Vagina (tissue), 2 donors: ENCODE results near the gene MTA1. TPM values are rescaled to one million over a fixed set of nuclear protein-coding genes. Genes with fewer than 3 reads are reported as not detected.

ENCODE experiments used
- DNase-seq, 2 donors: peaks; one replicate each; pipeline ENCODE4 v3.0.0-alpha.2; 2017; ENCODE audit errors: extremely low spot score in 2 of 2
- H3K27ac ChIP-seq: fragments of 200-600 bp; sonication (generic); one replicate; pipeline ENCODE4 v1.5.1; 2019
- H3K27me3 ChIP-seq: fragments of 200-600 bp; sonication (generic); one replicate; pipeline ENCODE4 v1.5.1; 2019
- H3K36me3 ChIP-seq, 2 donors: fragments of 200-600 bp; sonication (generic); one replicate each; pipeline ENCODE4 v1.5.1; 2017 to 2019
- H3K4me1 ChIP-seq: fragments of 200-600 bp; sonication (generic); one replicate; pipeline ENCODE4 v1.5.1; 2019
- H3K4me3 ChIP-seq, 2 donors: fragments of 200-600 bp; sonication (generic); 1 replicate in 1 of 2; 2 replicates in 1 of 2; pipeline ENCODE4 v1.5.1; 2016 to 2019
- H3K9me3 ChIP-seq: fragments of 200-600 bp; sonication (generic); one replicate; pipeline ENCODE4 v1.5.1; 2019
- CTCF ChIP-seq, 3 experiments: fragments of 450-650 bp in 2 of 3; fragments of 200-600 bp in 1 of 3; sonication (generic) in 1 of 3; IDR thresholded peaks; one replicate each; pipeline ENCODE4 v1.5.1; 2017 to 2019; ENCODE audit warnings: antibody characterized with exemption in 3 of 3, mild to moderate bottlenecking in 2 of 3, moderate library complexity in 2 of 3
- POLR2A ChIP-seq, 2 donors: fragments of 450-650 bp; IDR thresholded peaks; one replicate each; pipeline ENCODE4 v1.6.1; 2017; ENCODE audit warnings: antibody characterized with exemption in 2 of 2, mild to moderate bottlenecking in 2 of 2, moderate library complexity in 2 of 2
- POLR2AphosphoS5 ChIP-seq, 2 donors: sonication (generic); formaldehyde crosslinking; IDR thresholded peaks; one replicate each; pipeline ENCODE4 v1.9.0; 2017; ENCODE audit warnings: antibody characterized with exemption in 2 of 2, mild to moderate bottlenecking in 2 of 2, low read depth in 1 of 2; ENCODE audit not compliant: insufficient read depth in 1 of 2
- intact Hi-C: fragments of 100-400 bp; cut with DNase I; formaldehyde crosslinking; loops from one replicate; pipeline ENCODE4 v1.15.1; 2023
- total RNA-seq: library from RNA; depleted of rRNA; stranded (reverse); fragments of >200 nt; gene quantifications from one replicate; pipeline ENCODE4 v1.2.3, GENCODE V29; 2016

MTA1 gene
- total RNA-seq, 1 donor from 2014 or later: 82.7 TPM

- TF ChIP-seq POLR2A (IDR thresholded peaks at IDR 0.05) (no peak), POLR2AphosphoS5 (IDR thresholded peaks at IDR 0.05; ENCODE audit: insufficient read depth in 1 of 2, low read depth in 1 of 2) (no peak), CTCF (IDR thresholded peaks at IDR 0.05) (no peak)
- Histone ChIP-seq H3K4me3 (peak overlapping the region; percentile 38 to 45), H3K36me3 (no peaks in the 10 kb centered on the region), H3K27me3 (no peaks in the 10 kb centered on the region), H3K27ac (peak overlapping the region; percentile 97), H3K4me1 (peaks cover 92% of the 10 kb centered on the region), H3K9me3 (no peaks in the 10 kb centered on the region)
- intact Hi-C loops: loop anchor here (5.0 kb wide), 1 partner anchor 395 kb away; no protein-coding TSS in a partner anchor
- no peak for DNase-seq
These were observed 63.0 kb downstream of the MTA1 start for GRCh38 chr14:105482486-105483110.

GRCh38 chr14:105483300-105484068 lies 63.9 kb downstream of the MTA1 start:
- intact Hi-C loops: loop anchor here (5.0 kb wide), 1 partner anchor 396 kb away; no protein-coding TSS in a partner anchor
- no peak for DNase-seq

GRCh38 chr14:105484069-105484996 lies 64.7 kb downstream of the MTA1 start:
- Histone ChIP-seq H3K27me3 (no peaks in the 10 kb centered on the region), H3K36me3 (no peaks in the 10 kb centered on the region), H3K4me3 (no peak overlapping the region), H3K9me3 (no peaks in the 10 kb centered on the region), H3K27ac (peak overlapping the region; percentile 97), H3K4me1 (peaks cover 100% of the 10 kb centered on the region)
- DNase-seq: no peak
- intact Hi-C loops: loop anchor here (5.0 kb wide), 1 partner anchor 397 kb away; no protein-coding TSS in a partner anchor
- TF ChIP-seq CTCF (IDR thresholded peaks at IDR 0.05) (no peak), POLR2A (IDR thresholded peaks at IDR 0.05) (no peak), POLR2AphosphoS5 (IDR thresholded peaks at IDR 0.05; ENCODE audit: insufficient read depth in 1 of 2, low read depth in 1 of 2) (no peak)

More at GRCh38 chr14:105483300-105484068, 63.9 kb downstream of the MTA1 start:
- Histone ChIP-seq H3K27me3 (no peaks in the 10 kb centered on the region), H3K27ac (peak overlapping the region; percentile 97), H3K36me3 (no peaks in the 10 kb centered on the region), H3K9me3 (no peaks in the 10 kb centered on the region), H3K4me3 (no peak overlapping the region), H3K4me1 (peaks cover 95% of the 10 kb centered on the region)
- TF ChIP-seq POLR2AphosphoS5 (IDR thresholded peaks at IDR 0.05; ENCODE audit: insufficient read depth in 1 of 2, low read depth in 1 of 2) (no peak), CTCF (IDR thresholded peaks at IDR 0.05) (no peak), POLR2A (IDR thresholded peaks at IDR 0.05) (no peak)

- DNase-seq: no peak
- Histone ChIP-seq H3K27ac (peak overlapping the region; percentile 97), H3K9me3 (no peaks in the 10 kb centered on the region), H3K4me3 (no peak overlapping the region), H3K36me3 (no peaks in the 10 kb centered on the region), H3K27me3 (no peaks in the 10 kb centered on the region), H3K4me1 (peaks cover 100% of the 10 kb centered on the region)
- intact Hi-C loops: loop anchor here (5.0 kb wide), 3 partner anchors 113 to 398 kb away; partner anchors contain the start of gene BRF1
- no peak for TF ChIP-seq POLR2AphosphoS5 (IDR thresholded peaks at IDR 0.05; ENCODE audit: insufficient read depth in 1 of 2, low read depth in 1 of 2)
These were observed 65.4 kb downstream of the MTA1 start for GRCh38 chr14:105484997-105485393.

- DNase-seq: no peak
- no peaks in the 10 kb centered on the region for H3K36me3 ChIP-seq
- peaks cover 95% of the 10 kb centered on the region for H3K4me1 ChIP-seq
- intact Hi-C loops: loop anchor here (5.0 kb wide), 2 partner anchors 113 to 183 kb away; partner anchors contain the start of gene BRF1
- H3K27ac ChIP-seq: peak overlapping the region; percentile 97
- H3K4me3 ChIP-seq: no peak overlapping the region
- TF ChIP-seq CTCF (IDR thresholded peaks at IDR 0.05): no peak
- no peaks in the 10 kb centered on the region for H3K9me3 ChIP-seq
- no peaks in the 10 kb centered on the region for H3K27me3 ChIP-seq
These were observed 66.1 kb downstream of the MTA1 start for GRCh38 chr14:105485739-105486162.
